Measurements from ENCODE around the gene TMEM213.
"Not testable (repeated sequence)": the region's sequence is repeated elsewhere in the genome, so short reads cannot be mapped to it uniquely, and the experiment has no call there.

TMEM213 gene

GRCh38 chr7:138811327-138811726 lies 13.5 kb downstream of the TMEM213 start:
- H2BK120ac ChIP-seq (ENCODE audit: low read depth, low read length); H3K9ac ChIP-seq (ENCODE audit: low read length); H4K8ac ChIP-seq (ENCODE audit: low read depth, low read length); H3K4me3 ChIP-seq (ENCODE audit: low read length); H3K18ac ChIP-seq (ENCODE audit: low read length); H2BK5ac ChIP-seq (ENCODE audit: low read length); H3K4ac ChIP-seq (ENCODE audit: low read depth, low read length); H3K4me1 ChIP-seq (ENCODE audit: control insufficient read depth, low read depth, low read length); H3K79me1 ChIP-seq (ENCODE audit: low read length); H3K27ac ChIP-seq (ENCODE audit: low read depth, low read length); H3K27me3 ChIP-seq (ENCODE audit: insufficient read depth, low read length, poor library complexity); H3K23ac ChIP-seq (ENCODE audit: low read length); H3K79me2 ChIP-seq (ENCODE audit: control insufficient read depth, insufficient read depth, low read length); H3K56ac ChIP-seq (ENCODE audit: low read length); H3K36me3 ChIP-seq (ENCODE audit: control insufficient read depth, insufficient read depth, low read length); H3K4me2 ChIP-seq (ENCODE audit: low read length); H2BK15ac ChIP-seq (replicated peaks; ENCODE audit: low read depth); H4K5ac ChIP-seq (ENCODE audit: low read length); DNase-seq; H2AK5ac ChIP-seq (ENCODE audit: low read length): not testable (repeated sequence)
- no CpG with 5 or more reads among the region's 2 CpGs for whole genome bisulfite sequencing (ENCODE audit: extremely low coverage, insufficient coverage, low lambda C conversion rate)

GRCh38 chr7:138813945-138814344 lies 16.2 kb downstream of the TMEM213 start:
- no CpG with 5 or more reads among the region's 2 CpGs for WGBS (ENCODE audit: extremely low coverage, insufficient coverage, low lambda C conversion rate)
- Histone ChIP-seq H3K4me2 (ENCODE audit: low read length) (no peak overlapping the region), H2BK120ac (ENCODE audit: low read depth, low read length) (no peak overlapping the region), H3K79me1 (ENCODE audit: low read length) (no peaks in the 10 kb centered on the region), H3K36me3 (ENCODE audit: control insufficient read depth, insufficient read depth, low read length) (no peaks in the 10 kb centered on the region), H3K56ac (ENCODE audit: low read length) (no peak overlapping the region), H3K4ac (ENCODE audit: low read depth, low read length) (no peak overlapping the region), H2BK5ac (ENCODE audit: low read length) (no peak overlapping the region), H4K8ac (ENCODE audit: low read depth, low read length) (no peak overlapping the region), H3K4me3 (ENCODE audit: low read length) (no peak overlapping the region), H3K27me3 (ENCODE audit: insufficient read depth, low read length, poor library complexity) (no peaks in the 10 kb centered on the region), H3K9ac (ENCODE audit: low read length) (no peak overlapping the region), H4K5ac (ENCODE audit: low read length) (no peak overlapping the region), H3K4me1 (ENCODE audit: control insufficient read depth, low read depth, low read length) (no peaks in the 10 kb centered on the region), H2BK15ac (replicated peaks; ENCODE audit: low read depth) (no peak overlapping the region), H3K18ac (ENCODE audit: low read length) (no peak overlapping the region), H3K23ac (ENCODE audit: low read length) (no peak overlapping the region), H2AK5ac (ENCODE audit: low read length) (no peak overlapping the region), H3K27ac (ENCODE audit: low read depth, low read length) (no peak overlapping the region), H3K79me2 (ENCODE audit: control insufficient read depth, insufficient read depth, low read length) (no peaks in the 10 kb centered on the region)
- DNase-seq: no peak

- no peak overlapping the region for H3K9ac ChIP-seq (ENCODE audit: low read length)
- no CpG with 5 or more reads among the region's 1 CpG for WGBS (ENCODE audit: extremely low coverage, insufficient coverage, low lambda C conversion rate)
- H3K18ac ChIP-seq (ENCODE audit: low read length): no peak overlapping the region
- no peak overlapping the region for H2AK5ac ChIP-seq (ENCODE audit: low read length)
- no peak overlapping the region for H2BK5ac ChIP-seq (ENCODE audit: low read length)
- H3K79me2 ChIP-seq (ENCODE audit: control insufficient read depth, insufficient read depth, low read length): no peaks in the 10 kb centered on the region
- no peaks in the 10 kb centered on the region for H3K27me3 ChIP-seq (ENCODE audit: insufficient read depth, low read length, poor library complexity)
- no peak overlapping the region for H3K56ac ChIP-seq (ENCODE audit: low read length)
- no peaks in the 10 kb centered on the region for H3K79me1 ChIP-seq (ENCODE audit: low read length)
- no peak overlapping the region for H3K27ac ChIP-seq (ENCODE audit: low read depth, low read length)
- no peak overlapping the region for H4K5ac ChIP-seq (ENCODE audit: low read length)
- no peak overlapping the region for H2BK15ac ChIP-seq (replicated peaks; ENCODE audit: low read depth)
- no peak overlapping the region for H3K4ac ChIP-seq (ENCODE audit: low read depth, low read length)
- no peak overlapping the region for H3K23ac ChIP-seq (ENCODE audit: low read length)
- no peaks in the 10 kb centered on the region for H3K36me3 ChIP-seq (ENCODE audit: control insufficient read depth, insufficient read depth, low read length)
- H3K4me1 ChIP-seq (ENCODE audit: control insufficient read depth, low read depth, low read length): no peaks in the 10 kb centered on the region
- H2BK120ac ChIP-seq (ENCODE audit: low read depth, low read length): no peak overlapping the region
- DNase-seq: no peak
- no peak overlapping the region for H4K8ac ChIP-seq (ENCODE audit: low read depth, low read length)
- no peak overlapping the region for H3K4me2 ChIP-seq (ENCODE audit: low read length)
- no peak overlapping the region for H3K4me3 ChIP-seq (ENCODE audit: low read length)
These were observed 17.1 kb downstream of the TMEM213 start for GRCh38 chr7:138814816-138815332.

GRCh38 chr7:138816650-138817049 lies 18.9 kb downstream of the TMEM213 start:
- H3K79me1 ChIP-seq (ENCODE audit: low read length): no peaks in the 10 kb centered on the region
- no CpG with 5 or more reads among the region's 1 CpG for WGBS (ENCODE audit: extremely low coverage, insufficient coverage, low lambda C conversion rate)
- H3K18ac ChIP-seq (ENCODE audit: low read length): no peak overlapping the region
- no peak overlapping the region for H3K56ac ChIP-seq (ENCODE audit: low read length)
- no peak overlapping the region for H2BK5ac ChIP-seq (ENCODE audit: low read length)
- H4K8ac ChIP-seq (ENCODE audit: low read depth, low read length): no peak overlapping the region
- H2BK120ac ChIP-seq (ENCODE audit: low read depth, low read length): no peak overlapping the region
- H2AK5ac ChIP-seq (ENCODE audit: low read length): no peak overlapping the region
- no peak overlapping the region for H4K5ac ChIP-seq (ENCODE audit: low read length)
- no peak overlapping the region for H3K4me2 ChIP-seq (ENCODE audit: low read length)
- H2BK15ac ChIP-seq (replicated peaks; ENCODE audit: low read depth): no peak overlapping the region
- H3K9ac ChIP-seq (ENCODE audit: low read length): no peak overlapping the region
- no peaks in the 10 kb centered on the region for H3K36me3 ChIP-seq (ENCODE audit: control insufficient read depth, insufficient read depth, low read length)
- H3K4ac ChIP-seq (ENCODE audit: low read depth, low read length): no peak overlapping the region
- H3K4me3 ChIP-seq (ENCODE audit: low read length): no peak overlapping the region
- no peak overlapping the region for H3K23ac ChIP-seq (ENCODE audit: low read length)
- no peak overlapping the region for H3K27ac ChIP-seq (ENCODE audit: low read depth, low read length)
- DNase-seq: no peak
- no peaks in the 10 kb centered on the region for H3K79me2 ChIP-seq (ENCODE audit: control insufficient read depth, insufficient read depth, low read length)
- H3K27me3 ChIP-seq (ENCODE audit: insufficient read depth, low read length, poor library complexity): no peaks in the 10 kb centered on the region
- H3K4me1 ChIP-seq (ENCODE audit: control insufficient read depth, low read depth, low read length): no peaks in the 10 kb centered on the region

GRCh38 chr7:138819625-138820024 lies 21.8 kb downstream of the TMEM213 start:
- H3K4ac ChIP-seq (ENCODE audit: low read depth, low read length): no peak overlapping the region
- H3K9ac ChIP-seq (ENCODE audit: low read length): no peak overlapping the region
- no peak overlapping the region for H3K4me3 ChIP-seq (ENCODE audit: low read length)
- H3K4me2 ChIP-seq (ENCODE audit: low read length): no peak overlapping the region
- no peak overlapping the region for H3K18ac ChIP-seq (ENCODE audit: low read length)
- DNase-seq: no peak
- no peak overlapping the region for H3K27ac ChIP-seq (ENCODE audit: low read depth, low read length)
- H3K4me1 ChIP-seq (ENCODE audit: control insufficient read depth, low read depth, low read length): peaks cover 4% of the 10 kb centered on the region
- H3K27me3 ChIP-seq (ENCODE audit: insufficient read depth, low read length, poor library complexity): no peaks in the 10 kb centered on the region
- no peaks in the 10 kb centered on the region for H3K36me3 ChIP-seq (ENCODE audit: control insufficient read depth, insufficient read depth, low read length)
- no peak overlapping the region for H2BK120ac ChIP-seq (ENCODE audit: low read depth, low read length)
- H3K23ac ChIP-seq (ENCODE audit: low read length): no peak overlapping the region
- H3K79me1 ChIP-seq (ENCODE audit: low read length): no peaks in the 10 kb centered on the region
- no peak overlapping the region for H4K8ac ChIP-seq (ENCODE audit: low read depth, low read length)
- no peak overlapping the region for H2BK5ac ChIP-seq (ENCODE audit: low read length)
- no peak overlapping the region for H3K56ac ChIP-seq (ENCODE audit: low read length)
- no peak overlapping the region for H2BK15ac ChIP-seq (replicated peaks; ENCODE audit: low read depth)
- H4K5ac ChIP-seq (ENCODE audit: low read length): no peak overlapping the region
- no peaks in the 10 kb centered on the region for H3K79me2 ChIP-seq (ENCODE audit: control insufficient read depth, insufficient read depth, low read length)
- WGBS (ENCODE audit: extremely low coverage, insufficient coverage, low lambda C conversion rate): no CpG with 5 or more reads among the region's 3 CpGs
- no peak overlapping the region for H2AK5ac ChIP-seq (ENCODE audit: low read length)

- H3K23ac ChIP-seq (ENCODE audit: low read length): no peak overlapping the region
These were observed 24.1 kb downstream of the TMEM213 start for GRCh38 chr7:138821912-138822311.

More at GRCh38 chr7:138821912-138822311, 24.1 kb downstream of the TMEM213 start:
- Histone ChIP-seq H3K27ac (ENCODE audit: low read depth, low read length) (no peak overlapping the region), H4K5ac (ENCODE audit: low read length) (no peak overlapping the region), H3K36me3 (ENCODE audit: control insufficient read depth, insufficient read depth, low read length) (no peaks in the 10 kb centered on the region), H3K4me2 (ENCODE audit: low read length) (no peak overlapping the region), H2BK5ac (ENCODE audit: low read length) (no peak overlapping the region), H3K4me1 (ENCODE audit: control insufficient read depth, low read depth, low read length) (peaks cover 4% of the 10 kb centered on the region), H3K27me3 (ENCODE audit: insufficient read depth, low read length, poor library complexity) (no peaks in the 10 kb centered on the region), H3K4ac (ENCODE audit: low read depth, low read length) (no peak overlapping the region), H3K9ac (ENCODE audit: low read length) (no peak overlapping the region), H2BK15ac (replicated peaks; ENCODE audit: low read depth) (no peak overlapping the region), H2BK120ac (ENCODE audit: low read depth, low read length) (no peak overlapping the region), H3K79me1 (ENCODE audit: low read length) (no peaks in the 10 kb centered on the region), H3K4me3 (ENCODE audit: low read length) (no peak overlapping the region), H3K79me2 (ENCODE audit: control insufficient read depth, insufficient read depth, low read length) (no peaks in the 10 kb centered on the region), H3K18ac (ENCODE audit: low read length) (no peak overlapping the region), H3K56ac (ENCODE audit: low read length) (no peak overlapping the region), H4K8ac (ENCODE audit: low read depth, low read length) (no peak overlapping the region), H2AK5ac (ENCODE audit: low read length) (no peak overlapping the region)
- peak; percentile 45 for DNase-seq
- WGBS (ENCODE audit: extremely low coverage, insufficient coverage, low lambda C conversion rate): no CpG with 5 or more reads among the region's 7 CpGs

Measured in mesendoderm (in vitro differentiated cells).